ENCODE data around the gene B4GALT4. TPM values are rescaled to one million over a fixed set of nuclear protein-coding genes. Genes with fewer than 3 reads are reported as not detected.

B4GALT4 gene
- total and polyA plus RNA-seq, 2 of the 8 experiments (the other 6 are each of a cell fraction or from before 2014, with no cell fraction given) = 14.6 to 44.7 TPM

GRCh38 chr3:119288669-119289403 is 48.2 kb upstream of the B4GALT4 start:
- Histone ChIP-seq H2BK5ac (ENCODE audit: low read depth, low read length) (no peak overlapping the region), H4K8ac (ENCODE audit: extremely low read depth, insufficient read depth, low read length) (no peak overlapping the region), H3K9me3 (ENCODE audit: insufficient read depth in 2 of 2, low read depth in 1 of 2, low read length in 1 of 2) (no peaks in the 10 kb centered on the region), H2BK20ac (ENCODE audit: low read length) (peak overlapping the region; percentile 23; the same call in 1 of the 2 replicates), H3K4ac (replicated peaks; ENCODE audit: insufficient read length, low read depth, low read length) (no peak overlapping the region), H4K91ac (replicated peaks; ENCODE audit: insufficient read length, low read length) (no peak overlapping the region), H3K4me1 (replicated peaks in 1 of 4; ENCODE audit: control insufficient read depth in 3 of 4, insufficient read depth in 4 of 4, low read length in 3 of 4) (peaks cover under 1 to 11% (median 3%) of the 10 kb centered on the region in 4 experiments), H3K14ac (ENCODE audit: insufficient read length) (no peak overlapping the region), H3K4me3 (ENCODE audit: extremely low read depth in 1 of 4, insufficient read depth in 2 of 4, low read depth in 3 of 4, low read length in 4 of 4) (no peak overlapping the region), H2BK120ac (replicated peaks; ENCODE audit: low read depth, low read length) (no peak overlapping the region), H3K9ac (replicated peaks in 1 of 4; ENCODE audit: extremely low read depth in 1 of 4, low read depth in 3 of 4, low read length in 3 of 4) (no peak overlapping the region), H3K4me2 (ENCODE audit: insufficient read depth in 1 of 2, low read depth in 2 of 2, low read length in 2 of 2) (no peak overlapping the region), H4K20me1 (replicated peaks in 1 of 2; ENCODE audit: control insufficient read depth in 1 of 2, insufficient read depth in 2 of 2, low read length in 2 of 2) (no peaks in the 10 kb centered on the region), H3K79me1 (ENCODE audit: low read depth, low read length) (no peaks in the 10 kb centered on the region), H3K79me2 (ENCODE audit: control insufficient read depth in 1 of 2, insufficient read depth in 2 of 2, low read length in 2 of 2) (no peaks in the 10 kb centered on the region), H2BK15ac (ENCODE audit: low read length) (0 out of 2 replicates have a peak overlapping the region, but pooled peaks have one; percentile 1), H3K56ac (replicated peaks; ENCODE audit: insufficient read length, low read depth, low read length) (no peak overlapping the region), H2AK5ac (ENCODE audit: low read depth, low read length) (no peak overlapping the region), H2AFZ (ENCODE audit: low read length) (no peak overlapping the region), H3K27me3 (replicated peaks in 1 of 4; ENCODE audit: control insufficient read depth in 3 of 4, extremely low read depth in 1 of 4, insufficient read depth in 3 of 4, low read length in 3 of 4) (peaks cover 0 to 11% (median 11%) of the 10 kb centered on the region in 4 experiments; a peak in 4 of 7 replicates), H3K27ac (ENCODE audit: low read depth, low read length) (no peak overlapping the region), H3K23me2 (ENCODE audit: low read depth, low read length) (peaks cover 2% of the 10 kb centered on the region; the same call in 1 of the 2 replicates), H3K18ac (ENCODE audit: extremely low read depth, low read length) (no peak overlapping the region), H3K36me3 (ENCODE audit: control insufficient read depth in 2 of 4, insufficient read depth in 4 of 4, low read length in 3 of 4) (no peaks in the 10 kb centered on the region), H4K5ac (ENCODE audit: insufficient read length, low read depth, low read length) (no peak overlapping the region), H2BK12ac (ENCODE audit: low read depth, low read length) (0 out of 2 replicates have a peak overlapping the region, but pooled peaks have one; percentile 0), H3K23ac (ENCODE audit: insufficient read length) (no peak overlapping the region)
- CTCF ChIA-PET (ENCODE audit: partially characterized antibody) = interaction anchor here (0.8 to 0.9 kb wide), 2 partner anchors 15 to 27 kb away, joined by 3 read pairs; no protein-coding TSS in a partner anchor
- FAIRE-seq (no peak), DNase-seq (ENCODE audit: low read depth in 1 of 2, low spot score in 2 of 2) (no peak)
- 90% methylated on average over 3 of the region's 3 CpGs; no CpG with 5 or more reads in 1 of the 2 experiments for WGBS, 2 experiments (ENCODE audit: extremely low coverage in 1 of 2, insufficient coverage in 1 of 2, insufficient read length in 1 of 2, insufficient replicate concordance in 2 of 2, low coverage in 1 of 2, low lambda C conversion rate in 2 of 2, missing lambda C conversion rate in 1 of 2)
- POLR2A ChIA-PET (ENCODE audit: partially characterized antibody) = no interaction called here
- TF ChIP-seq MAFK (IDR thresholded peaks at IDR 0.05; ENCODE audit: low read depth, low read length) (no peak), SP1 (IDR thresholded peaks at IDR 0.05; ENCODE audit: low read depth, low read length) (no peak), SIRT6 (IDR thresholded peaks at IDR 0.05; ENCODE audit: low read length) (no peak), TCF12 (IDR thresholded peaks at IDR 0.05; ENCODE audit: low read depth, low read length) (no peak), SP2 (IDR thresholded peaks at IDR 0.05; ENCODE audit: low read length) (no peak), EZH2 (IDR thresholded peaks at IDR 0.05; ENCODE audit: low read depth, low read length, severe bottlenecking) (no peak), YY1 (IDR thresholded peaks at IDR 0.05; ENCODE audit: low read depth, low read length) (no peak), GTF2F1 (IDR thresholded peaks at IDR 0.05; ENCODE audit: borderline replicate concordance, low read depth, low read length) (no peak), SUZ12 (IDR thresholded peaks at IDR 0.05; ENCODE audit: low read length) (no peak), NANOG (IDR thresholded peaks at IDR 0.05; ENCODE audit: insufficient read depth, low read depth, low read length, poor library complexity, severe bottlenecking) (no peak)
- TF ChIP-seq, protein P1, sequence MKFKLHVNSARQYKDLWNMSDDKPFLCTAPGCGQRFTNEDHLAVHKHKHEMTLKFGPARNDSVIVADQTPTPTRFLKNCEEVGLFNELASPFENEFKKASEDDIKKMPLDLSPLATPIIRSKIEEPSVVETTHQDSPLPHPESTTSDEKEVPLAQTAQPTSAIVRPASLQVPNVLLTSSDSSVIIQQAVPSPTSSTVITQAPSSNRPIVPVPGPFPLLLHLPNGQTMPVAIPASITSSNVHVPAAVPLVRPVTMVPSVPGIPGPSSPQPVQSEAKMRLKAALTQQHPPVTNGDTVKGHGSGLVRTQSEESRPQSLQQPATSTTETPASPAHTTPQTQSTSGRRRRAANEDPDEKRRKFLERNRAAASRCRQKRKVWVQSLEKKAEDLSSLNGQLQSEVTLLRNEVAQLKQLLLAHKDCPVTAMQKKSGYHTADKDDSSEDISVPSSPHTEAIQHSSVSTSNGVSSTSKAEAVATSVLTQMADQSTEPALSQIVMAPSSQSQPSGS (IDR thresholded peaks at IDR 0.05; ENCODE audit: low read length) = no peak
